Nephron progenitor cell (in vitro differentiated cells): ENCODE data around the gene FRMD4A.
"Not testable (repeated sequence)": the region's sequence is repeated elsewhere in the genome, so short reads cannot be mapped to it uniquely, and the experiment has no call there.

Experiments
- DNase-seq: peaks from one replicate; pipeline ENCODE4 v3.0.0; 2021
- H3K27ac Mint-ChIP-seq: 2 replicates; pipeline ENCODE4 v1.8.0; 2021; ENCODE audit warnings: mild to moderate bottlenecking, moderate library complexity, mixed read lengths
- H3K27me3 Mint-ChIP-seq: 2 replicates; pipeline ENCODE4 v1.8.0; 2021; ENCODE audit warnings: mild to moderate bottlenecking, low read depth, mixed read lengths; ENCODE audit not compliant: poor library complexity
- H3K36me3 Mint-ChIP-seq: 2 replicates; pipeline ENCODE4 v1.8.0; 2021; ENCODE audit warnings: low read depth, mixed read lengths
- H3K4me1 Mint-ChIP-seq: 2 replicates; pipeline ENCODE4 v1.8.0; 2021; ENCODE audit warnings: mixed read lengths
- H3K4me3 Mint-ChIP-seq: 2 replicates; pipeline ENCODE4 v1.8.0; 2021; ENCODE audit warnings: mild to moderate bottlenecking, moderate library complexity, mixed read lengths
- H3K9me3 Mint-ChIP-seq: 2 replicates; pipeline ENCODE4 v1.8.0; 2021; ENCODE audit warnings: mild to moderate bottlenecking, moderate library complexity, mixed read lengths
- CTCF ChIP-seq: fragments of 200-600 bp; sonication (generic); IDR thresholded peaks from 2 replicates; pipeline ENCODE4 v1.5.0; 2021; ENCODE audit warnings: antibody characterized with exemption

The FRMD4A gene

DNA sequence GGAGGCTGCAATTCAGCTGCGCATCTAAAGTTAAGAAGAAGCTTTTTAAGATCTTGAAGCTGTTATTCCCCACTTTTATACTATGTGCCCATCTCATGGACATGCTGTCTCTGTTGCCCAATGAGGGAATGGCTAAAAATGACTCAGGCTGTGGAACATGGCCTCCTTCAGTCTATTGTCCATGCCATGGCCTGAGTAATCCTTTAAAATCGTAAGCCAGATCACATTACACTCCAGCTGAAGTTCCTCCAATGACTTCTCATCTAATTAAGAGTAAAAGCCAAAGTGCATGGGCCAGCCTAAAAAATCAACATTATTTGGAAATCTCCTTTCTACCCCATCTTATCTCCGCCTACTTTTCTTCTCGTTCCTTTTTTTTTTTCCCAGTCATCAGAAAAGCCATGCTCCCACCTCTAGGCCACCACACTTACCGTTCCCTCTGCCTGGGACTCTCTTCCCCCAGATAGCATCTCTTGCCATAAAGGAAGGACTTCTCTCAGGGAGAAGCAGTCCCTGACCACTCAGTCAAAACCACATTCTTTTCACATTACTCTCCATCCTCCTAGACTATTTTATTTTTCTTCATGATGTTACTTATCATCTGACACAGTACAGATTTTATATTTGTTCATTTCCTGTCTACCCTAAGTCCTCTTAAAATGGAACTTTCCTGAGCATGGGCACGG, 406.5 kb downstream of the FRMD4A start:
- no peaks in the 10 kb centered on the region for H3K9me3 Mint-ChIP-seq
- H3K27me3 Mint-ChIP-seq: no peaks in the 10 kb centered on the region
- H3K4me1 Mint-ChIP-seq: peaks cover 33% of the 10 kb centered on the region
- H3K36me3 Mint-ChIP-seq: no peaks in the 10 kb centered on the region
- TF ChIP-seq CTCF: no peak
- DNase-seq: no peak
- no peak overlapping the region for H3K4me3 Mint-ChIP-seq
- peak overlapping the region; percentile 36 for H3K27ac Mint-ChIP-seq

DNA sequence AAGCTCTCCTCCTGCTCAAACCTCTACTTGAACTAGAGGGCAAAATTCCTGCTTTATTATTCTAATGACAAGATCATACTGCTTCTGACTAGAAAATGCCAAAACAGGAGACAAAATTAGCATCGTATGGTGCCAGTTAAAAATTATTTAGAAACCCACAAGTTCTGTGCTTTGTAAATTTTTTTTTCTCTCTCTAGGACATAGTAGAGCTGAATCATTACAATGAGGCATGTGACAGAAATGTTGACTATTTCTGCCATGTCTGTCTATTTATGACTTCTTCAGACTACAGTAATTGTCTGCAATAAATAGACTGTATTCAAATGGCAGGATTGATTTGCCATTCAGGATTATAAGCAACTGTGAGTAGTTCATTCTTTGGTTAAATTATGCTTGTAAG, 408.1 kb downstream of the FRMD4A start:
- Mint-ChIP-seq H3K27me3 (no peaks in the 10 kb centered on the region), H3K27ac (no peak overlapping the region), H3K36me3 (no peaks in the 10 kb centered on the region), H3K4me1 (peaks cover 40% of the 10 kb centered on the region), H3K4me3 (no peak overlapping the region), H3K9me3 (no peaks in the 10 kb centered on the region)
- TF ChIP-seq CTCF: no peak
- DNase-seq: no peak

DNA sequence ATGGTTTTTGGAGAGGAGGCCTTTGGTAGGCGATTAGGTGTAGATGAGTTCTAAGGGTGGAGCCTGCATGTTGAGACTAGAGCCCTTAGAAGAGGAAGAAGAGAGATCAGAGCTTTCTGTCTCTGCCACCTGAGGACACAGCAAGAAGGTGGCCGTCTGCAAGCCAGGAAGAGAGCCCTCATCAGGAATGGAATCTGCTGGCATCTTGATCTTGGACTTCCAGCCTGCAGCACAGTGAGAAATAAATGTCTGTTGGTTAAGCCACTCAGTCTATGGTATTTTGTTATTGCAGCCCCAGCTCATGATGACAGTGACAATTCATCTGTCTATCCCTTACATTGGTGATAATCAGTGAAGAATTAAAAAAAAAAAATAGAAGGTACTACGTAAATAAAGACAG, 408.8 kb downstream of the FRMD4A start:
- Mint-ChIP-seq H3K4me1 (peaks cover 44% of the 10 kb centered on the region), H3K36me3 (no peaks in the 10 kb centered on the region)
- no peak for TF ChIP-seq CTCF

DNA sequence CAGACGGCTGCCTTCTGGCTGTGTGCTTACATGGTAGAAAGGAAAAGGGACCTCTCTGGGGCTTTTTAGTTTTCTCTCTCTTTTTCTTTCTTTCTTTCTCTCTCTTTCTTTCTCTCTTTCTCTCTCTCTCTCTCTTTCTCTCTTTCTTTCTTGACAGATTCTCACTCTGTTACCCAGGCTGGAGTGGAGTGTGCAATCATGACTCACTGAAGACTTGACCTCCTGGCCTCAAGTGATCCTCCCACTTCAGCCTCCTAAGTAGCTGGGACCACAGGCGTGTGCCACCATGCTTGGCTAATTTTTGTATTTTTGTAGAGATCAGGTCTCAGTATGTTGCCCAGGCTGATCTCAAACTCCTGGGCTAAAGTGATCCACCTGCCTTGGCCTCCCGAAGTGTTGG, 409.6 kb downstream of the FRMD4A start:
- H3K27ac Mint-ChIP-seq, DNase-seq, H3K27me3 Mint-ChIP-seq, H3K4me3 Mint-ChIP-seq, H3K9me3 Mint-ChIP-seq, H3K36me3 Mint-ChIP-seq: not testable (repeated sequence)
- H3K4me1 Mint-ChIP-seq: peaks cover 47% of the 10 kb centered on the region

More for the DNA sequence above, 408.8 kb downstream of the FRMD4A start:
- DNase-seq: no peak
- no peaks in the 10 kb centered on the region for H3K27me3 Mint-ChIP-seq
- H3K9me3 Mint-ChIP-seq: no peaks in the 10 kb centered on the region
- H3K27ac Mint-ChIP-seq: no peak overlapping the region
- no peak overlapping the region for H3K4me3 Mint-ChIP-seq

DNA sequence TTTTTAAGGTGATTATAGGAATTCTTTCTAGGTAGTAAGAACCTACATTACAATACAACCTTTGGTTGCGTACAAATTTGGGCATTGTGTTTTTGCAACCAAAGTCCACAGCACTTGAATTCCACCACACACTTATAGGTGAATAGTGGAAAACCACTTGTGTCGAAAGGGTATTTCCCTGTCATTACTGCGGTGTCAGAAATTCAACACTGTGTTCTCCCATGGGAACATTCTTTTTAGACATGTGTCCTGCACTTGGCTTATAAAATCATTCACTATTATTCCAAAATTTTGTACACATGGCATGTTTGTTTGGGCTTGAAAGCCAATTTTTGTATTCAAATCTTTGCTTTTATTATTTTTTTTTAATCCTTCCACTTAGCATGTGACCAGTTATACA, 410.3 kb downstream of the FRMD4A start:
- TF ChIP-seq CTCF: no peak
- peaks cover 53% of the 10 kb centered on the region for H3K4me1 Mint-ChIP-seq
- no peak overlapping the region for H3K4me3 Mint-ChIP-seq
- H3K36me3 Mint-ChIP-seq: no peaks in the 10 kb centered on the region
- no peaks in the 10 kb centered on the region for H3K27me3 Mint-ChIP-seq
- no peak overlapping the region for H3K27ac Mint-ChIP-seq
- no peak for DNase-seq
- H3K9me3 Mint-ChIP-seq: no peaks in the 10 kb centered on the region

- no peak for TF ChIP-seq CTCF
- no peaks in the 10 kb centered on the region for H3K9me3 Mint-ChIP-seq
- DNase-seq: no peak
- no peaks in the 10 kb centered on the region for H3K36me3 Mint-ChIP-seq
- peak overlapping the region; percentile 57 for H3K27ac Mint-ChIP-seq
- no peak overlapping the region for H3K4me3 Mint-ChIP-seq
- H3K27me3 Mint-ChIP-seq: no peaks in the 10 kb centered on the region
- peaks cover 56% of the 10 kb centered on the region for H3K4me1 Mint-ChIP-seq
These were observed 410.7 kb downstream of the FRMD4A start for GRCh38 chr10:13920031-13920430.
